Heart right ventricle (tissue), 16 donors: ENCODE data around the gene POU6F2. TPM values are rescaled to one million over a fixed set of nuclear protein-coding genes. Genes with fewer than 3 reads are reported as not detected.

Experiments
- ATAC-seq, 8 donors: fragments of 200-7000 bp; cut with Tn5 transposase; one replicate each; pipeline ENCODE4 v1.9.1; 2020; ENCODE audit warnings: mild to moderate bottlenecking in 8 of 8, moderate library complexity in 8 of 8, moderate number of reproducible peaks in 1 of 8
- DNase-seq, 2 donors: peaks; one replicate each; pipeline ENCODE4 v3.0.0-alpha.2; 2020
- H3K27ac ChIP-seq, 10 donors: fragments of 200-600 bp; sonication (generic) in 2 of 10; one replicate each; pipeline versions ENCODE4 v1.5.0 to v1.8.0; 2020 to 2022; ENCODE audit warnings: mild to moderate bottlenecking in 3 of 10
- H3K27me3 ChIP-seq, 7 donors: fragments of 200-600 bp; one replicate each; pipeline ENCODE4 v1.8.0; 2021 to 2022; ENCODE audit warnings: mild to moderate bottlenecking in 2 of 7
- H3K36me3 ChIP-seq, 9 donors: fragments of 200-600 bp; sonication (generic) in 1 of 9; one replicate each; pipeline versions ENCODE4 v1.5.0 to v1.8.0; 2020 to 2022; ENCODE audit warnings: mild to moderate bottlenecking in 2 of 9
- H3K4me1 ChIP-seq, 9 donors: fragments of 200-600 bp; sonication (generic) in 1 of 9; one replicate each; pipeline versions ENCODE4 v1.5.0 to v1.8.0; 2020 to 2022; ENCODE audit warnings: mild to moderate bottlenecking in 4 of 9
- H3K4me3 ChIP-seq, 10 donors: fragments of 200-600 bp; sonication (generic) in 2 of 10; one replicate each; pipeline versions ENCODE4 v1.5.0 to v1.8.0; 2020 to 2022; ENCODE audit warnings: mild to moderate bottlenecking in 7 of 10, moderate library complexity in 2 of 10
- H3K9me3 ChIP-seq, 11 donors: fragments of 200-600 bp in 10 of 11; sonication (generic) in 2 of 11; one replicate each; pipeline versions ENCODE4 v1.5.0 to v1.8.0; 2013 to 2022; ENCODE audit warnings: mild to moderate bottlenecking in 2 of 11, control low read depth in 1 of 11, moderate library complexity in 1 of 11
- CTCF ChIP-seq, 9 donors: fragments of 200-600 bp; sonication (generic) in 2 of 9; IDR thresholded peaks; one replicate each; pipeline versions ENCODE4 v1.5.0 to v1.8.0; 2021 to 2022; ENCODE audit warnings: antibody characterized with exemption in 9 of 9, mild to moderate bottlenecking in 5 of 9, moderate library complexity in 1 of 9
- WGBS, 2 donors: extraction: QIAGEN DNeasy Blood & Tissue Kit; methylation state at CpG; one replicate each; pipeline ENCODE4 v1.1.7; 2013; ENCODE audit warnings: inconsistent platforms in 1 of 2; 5-methylcytosine and 5-hydroxymethylcytosine counted together
- intact Hi-C, 10 donors: fragments of 100-400 bp; cut with DNase I; formaldehyde crosslinking; loops; one replicate each; pipeline versions ENCODE4 v1.11.1 to v1.14.2; 2022
- polyA plus RNA-seq, 2 donors: library from polyadenylated mRNA; stranded (reverse); fragments of 200-250 nt; gene quantifications; one replicate each; pipeline ENCODE4 v1.2.3, GENCODE V29; 2013
- total RNA-seq, 10 donors: library from RNA; stranded (reverse); fragmentation: NEBNext Ultra II Directional in 3 of 10; extraction: Animal tissue kit (Norgen Biotek cat#: 25700) in 3 of 10; gene quantifications; one replicate each; pipeline versions ENCODE4 v1.2.1 to v1.2.4, GENCODE V29; 2021 to 2023
- donor health status: Arrhythmogenic right ventricular cardiomyopathy.
- donor health status: ischemic (EF 13 %, LVEDD 7.1; RV severe dilation, severe dysfunction).
- donor health status: healthy with polysubstance abuse.
- donor health status: DM: no; HTN: yes; CAD: no.
- donor health status: DM: no; HTN: no; CAD: no.
- donor health status: ischemic (EF 25% LVEDD 6.9; RV normal size, moderate dysfunction).
- donor health status: ischemic (EF 25% LVEDD 5.7; RV mildly dilated, moderate dysfunction).
- donor health status: healthy.
- donor health status: DM: yes; HTN: yes; CAD: no.
- donor health status: Ischemic cardiomyopathy.
- donor health status: ischemic (EF 35%, LVEDD 5.7; RV mildly dilated, moderate dysfunction).
- donor health status: nonischemic (EF 11% LVEDD 7.7; RV severe dilation, severe dysfunction).
- donor health status: DM: yes; HTN: yes; CAD: no.
- donor health status: PGD.
- donor health status: ischemic (EF 29% LVEDD 5.4; RV normal size, mild dysfunction).
- donor health status: nonischemic (EF 23%, LVEDD 6.1; RV moderate dilation, normal function).

POU6F2 gene
- total and polyA plus RNA-seq, 12 donors, result under 0.01 to 0.83 (median 0.34) TPM

DNA sequence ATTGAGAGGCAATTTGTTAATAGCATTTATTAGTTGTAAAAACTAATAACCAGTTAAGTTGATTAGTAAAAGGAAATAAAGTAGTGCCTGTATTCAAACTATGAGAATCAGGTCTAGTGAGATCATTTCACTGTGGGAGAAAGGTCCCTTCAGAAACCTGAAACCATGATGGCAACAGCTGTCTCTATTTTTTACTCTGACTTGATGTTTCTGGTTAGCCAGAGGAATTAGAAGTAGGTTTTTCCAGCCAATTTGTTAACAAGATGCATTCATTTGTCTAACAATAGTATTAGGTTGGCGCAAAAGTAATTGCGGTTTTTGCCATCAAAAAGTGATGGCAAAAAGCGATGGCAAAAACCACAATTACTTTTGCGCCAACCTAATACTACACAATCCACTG lies 316.3 kb downstream of the POU6F2 start:
- intact Hi-C loops, result no loop called here
- ATAC-seq (no peak), DNase-seq (no peak)
- TF ChIP-seq CTCF (IDR thresholded peaks at IDR 0.05), result no peak
- 97% methylated on average over 4 of the region's 4 CpGs for WGBS, 2 donors
- H3K4me3 ChIP-seq, result no peak overlapping the region
- no peaks in the 10 kb centered on the region for H3K36me3 ChIP-seq
- H3K4me1 ChIP-seq, result no peaks in the 10 kb centered on the region
- peaks cover 0 to 6% (median 0%) of the 10 kb centered on the region in 11 donors for H3K9me3 ChIP-seq
- H3K27me3 ChIP-seq, result peaks cover 0 to 6% (median 0%) of the 10 kb centered on the region in 7 donors
- H3K27ac ChIP-seq, result no peak overlapping the region

- no peaks in the 10 kb centered on the region for H3K36me3 ChIP-seq
- ATAC-seq, result no peak
- H3K4me3 ChIP-seq, result no peak overlapping the region
- no peak for TF ChIP-seq CTCF (IDR thresholded peaks at IDR 0.05)
- H3K27me3 ChIP-seq, result peaks cover 0 to 6% (median 0%) of the 10 kb centered on the region in 7 donors
- H3K4me1 ChIP-seq, result no peaks in the 10 kb centered on the region
- no peak for DNase-seq
- H3K9me3 ChIP-seq, result peaks cover 0 to 6% (median 0%) of the 10 kb centered on the region in 11 donors
- intact Hi-C loops, result no loop called here
- no peak overlapping the region for H3K27ac ChIP-seq
Measured at GRCh38 chr7:39295796-39296195, 318.1 kb downstream of the POU6F2 start.

- peaks cover 0 to 19% (median 0%) of the 10 kb centered on the region in 7 donors for H3K27me3 ChIP-seq
- intact Hi-C loops, result no loop called here
- no peaks in the 10 kb centered on the region for H3K4me1 ChIP-seq
- DNase-seq, result no peak
- ATAC-seq, result no peak
- H3K27ac ChIP-seq, result no peak overlapping the region
- H3K4me3 ChIP-seq, result no peak overlapping the region
- H3K36me3 ChIP-seq, result no peaks in the 10 kb centered on the region
- 59 to 62% methylated on average over 6 of the region's 6 CpGs for WGBS, 2 donors
- TF ChIP-seq CTCF (IDR thresholded peaks at IDR 0.05), result no peak
- H3K9me3 ChIP-seq, result peaks cover 0 to 6% (median 0%) of the 10 kb centered on the region in 11 donors
Measured at GRCh38 chr7:39299695-39300094, 322.0 kb downstream of the POU6F2 start.

GRCh38 chr7:39300276-39300675 lies 322.6 kb downstream of the POU6F2 start:
- TF ChIP-seq CTCF (IDR thresholded peaks at IDR 0.05), result no peak
- intact Hi-C loops, result no loop called here
- H3K9me3 ChIP-seq, result peaks cover 0 to 6% (median 0%) of the 10 kb centered on the region in 11 donors
- no peaks in the 10 kb centered on the region for H3K36me3 ChIP-seq
- DNase-seq, result peak in 1 of 2 donors; percentile 17
- 42 to 45% methylated on average over 8 of the region's 8 CpGs for WGBS, 2 donors
- no peak overlapping the region for H3K4me3 ChIP-seq
- no peaks in the 10 kb centered on the region for H3K4me1 ChIP-seq
- ATAC-seq, result peak in 2 of 8 donors; percentile 38 to 80
- H3K27me3 ChIP-seq, result peaks cover 0 to 19% (median 0%) of the 10 kb centered on the region in 7 donors
- H3K27ac ChIP-seq, result no peak overlapping the region
